ENCODE measurements around the gene STXBP4.

Gene STXBP4

DNA sequence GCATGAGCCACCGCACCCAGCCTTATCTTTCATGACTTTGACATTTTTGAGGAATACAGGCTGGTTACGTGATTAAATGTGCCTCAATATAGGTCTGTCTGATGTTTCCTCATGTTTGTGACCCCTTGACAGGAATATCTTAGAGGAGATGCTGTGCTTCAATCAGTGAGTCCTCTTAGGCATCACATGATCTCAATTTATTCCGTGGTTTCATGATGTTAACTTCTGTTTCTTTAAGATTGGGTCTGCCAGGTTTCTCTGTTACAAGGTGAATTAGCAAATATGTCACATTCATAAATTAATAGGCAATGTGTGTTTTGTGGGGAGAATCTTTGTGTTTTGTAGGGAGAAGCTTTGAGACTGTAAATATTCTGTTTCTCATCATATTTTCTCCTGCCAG, 3.3 kb downstream of the STXBP4 start:
- DNase-seq: no peak

GRCh38 chr17:54972406-54973138, 4.0 kb downstream of the STXBP4 start:
- no peak for DNase-seq

DNA sequence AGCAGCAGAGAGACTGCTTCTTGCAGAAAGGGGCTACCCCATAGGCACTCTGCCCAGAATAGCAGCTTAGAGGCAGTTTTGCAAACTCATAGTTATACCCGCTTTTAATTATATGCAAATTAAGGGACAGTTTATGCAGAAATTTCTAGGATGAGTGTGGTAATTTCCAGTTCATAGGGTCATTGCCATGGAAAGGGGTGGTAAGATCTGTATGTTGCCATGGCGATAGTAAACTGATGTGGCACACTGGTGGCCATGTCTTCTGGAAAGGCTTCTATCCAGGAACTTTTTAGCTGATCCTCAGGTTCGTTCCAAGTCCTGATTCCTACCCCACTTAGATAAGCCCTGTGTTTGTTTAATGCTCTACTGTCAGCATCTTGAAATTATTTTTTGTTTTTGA, 6.2 kb downstream of the STXBP4 start:
- no peak for DNase-seq

DNA sequence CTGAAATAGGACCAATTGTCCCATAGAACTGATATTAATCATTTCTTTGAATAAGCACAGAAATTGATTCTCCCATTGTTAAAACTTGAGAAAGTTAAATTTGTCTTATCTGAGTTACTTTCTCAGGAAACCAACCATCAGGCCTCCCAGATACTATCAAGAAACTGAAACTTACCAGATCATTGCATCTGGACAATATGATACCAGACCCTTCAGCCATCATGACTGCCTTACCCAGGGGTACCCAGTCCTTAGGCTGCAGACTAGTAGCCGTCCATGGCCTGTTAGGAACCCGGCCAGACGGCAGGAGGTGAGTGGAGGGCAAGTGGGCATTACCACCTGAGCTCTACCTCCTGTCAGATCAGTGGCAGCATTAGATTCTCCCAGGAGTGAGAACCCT, 7.8 kb downstream of the STXBP4 start:
- DNase-seq: no peak

DNA sequence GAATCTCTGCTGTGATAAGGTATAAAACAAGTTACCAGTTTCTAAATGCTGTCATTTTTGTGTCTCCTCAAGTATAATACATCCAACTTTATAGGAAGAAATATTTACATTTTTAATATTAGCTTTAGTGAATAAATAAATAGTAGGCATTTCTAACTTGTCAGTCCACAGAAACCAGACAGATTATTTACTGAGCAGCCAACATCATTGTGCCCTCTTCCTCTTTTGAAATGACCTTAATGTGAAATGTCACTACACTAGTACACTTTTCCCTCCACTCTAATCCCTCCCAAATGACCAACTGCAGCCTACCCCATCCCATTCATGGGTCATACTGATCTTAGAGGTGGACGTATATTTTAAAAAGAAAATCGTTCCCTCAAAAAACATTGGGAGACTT, 9.2 kb downstream of the STXBP4 start:
- no peak for DNase-seq

DNA sequence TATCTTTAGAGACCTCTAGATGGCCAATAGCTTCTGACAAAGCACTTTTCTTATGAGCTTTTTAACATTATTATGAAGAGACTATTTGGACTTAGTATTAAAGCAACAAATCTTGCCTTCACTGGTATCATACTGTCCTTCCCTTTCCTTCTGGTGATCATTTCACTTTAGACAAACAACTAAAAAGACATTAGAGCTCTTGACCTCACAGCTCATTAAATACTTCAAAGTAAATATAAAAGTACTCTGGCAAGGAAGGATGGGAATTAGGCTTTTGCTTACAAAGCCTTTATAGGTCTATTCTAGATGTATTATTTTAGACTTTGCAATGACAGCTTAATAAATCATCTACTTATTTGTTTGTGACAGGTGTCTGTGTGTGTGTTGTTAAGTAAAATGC, 11.1 kb downstream of the STXBP4 start:
- DNase-seq: no peak

- DNase-seq: no peak
These were observed 11.8 kb downstream of the STXBP4 start for GRCh38 chr17:54980375-54980774.

- DNase-seq: no peak
These were observed 13.8 kb downstream of the STXBP4 start for GRCh38 chr17:54982399-54982798.

- no peak for DNase-seq
These were observed 14.7 kb downstream of the STXBP4 start for GRCh38 chr17:54983260-54983659.

DNA sequence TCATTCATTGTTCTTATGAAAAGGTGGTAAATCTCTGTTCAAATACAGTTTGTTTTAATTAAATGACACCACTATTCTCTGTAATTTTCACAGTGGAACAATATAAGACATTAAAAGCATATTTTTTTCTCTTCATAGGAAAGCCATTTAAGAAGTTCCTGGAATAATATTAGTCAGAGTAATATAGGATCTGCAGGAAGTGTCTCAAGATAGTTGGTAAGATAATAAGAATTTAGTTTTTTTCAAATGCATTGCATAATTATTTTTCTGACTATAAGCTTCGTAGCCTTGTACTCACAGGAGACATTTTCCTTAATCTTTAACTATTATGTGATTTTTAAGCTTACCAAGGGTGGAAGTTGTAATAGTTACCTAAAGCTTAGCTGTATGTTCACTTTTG, 16.9 kb downstream of the STXBP4 start:
- no peak for DNase-seq

DNA sequence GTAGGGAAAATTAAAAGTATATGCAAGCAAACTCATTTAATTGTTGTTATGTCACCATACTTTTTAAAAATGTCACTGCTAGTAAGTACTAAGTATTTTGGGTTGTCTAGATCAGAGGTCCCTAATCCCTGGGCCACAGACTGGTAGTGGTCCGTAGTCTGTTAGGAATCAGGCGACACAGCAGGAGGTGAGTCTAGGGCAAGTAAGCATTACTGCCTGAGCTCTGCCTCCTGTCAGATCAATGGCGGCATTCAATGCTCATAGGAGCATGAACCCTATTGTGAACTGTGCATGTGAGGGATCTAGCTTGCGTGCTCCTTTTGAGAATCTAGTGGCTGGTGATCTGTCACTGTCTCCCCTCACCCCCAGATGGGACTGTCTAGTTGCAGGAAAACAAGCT, 21.6 kb downstream of the STXBP4 start:
- DNase-seq: no peak

- no peak for DNase-seq
These were observed 23.0 kb downstream of the STXBP4 start for GRCh38 chr17:54991567-54991966.

DNA sequence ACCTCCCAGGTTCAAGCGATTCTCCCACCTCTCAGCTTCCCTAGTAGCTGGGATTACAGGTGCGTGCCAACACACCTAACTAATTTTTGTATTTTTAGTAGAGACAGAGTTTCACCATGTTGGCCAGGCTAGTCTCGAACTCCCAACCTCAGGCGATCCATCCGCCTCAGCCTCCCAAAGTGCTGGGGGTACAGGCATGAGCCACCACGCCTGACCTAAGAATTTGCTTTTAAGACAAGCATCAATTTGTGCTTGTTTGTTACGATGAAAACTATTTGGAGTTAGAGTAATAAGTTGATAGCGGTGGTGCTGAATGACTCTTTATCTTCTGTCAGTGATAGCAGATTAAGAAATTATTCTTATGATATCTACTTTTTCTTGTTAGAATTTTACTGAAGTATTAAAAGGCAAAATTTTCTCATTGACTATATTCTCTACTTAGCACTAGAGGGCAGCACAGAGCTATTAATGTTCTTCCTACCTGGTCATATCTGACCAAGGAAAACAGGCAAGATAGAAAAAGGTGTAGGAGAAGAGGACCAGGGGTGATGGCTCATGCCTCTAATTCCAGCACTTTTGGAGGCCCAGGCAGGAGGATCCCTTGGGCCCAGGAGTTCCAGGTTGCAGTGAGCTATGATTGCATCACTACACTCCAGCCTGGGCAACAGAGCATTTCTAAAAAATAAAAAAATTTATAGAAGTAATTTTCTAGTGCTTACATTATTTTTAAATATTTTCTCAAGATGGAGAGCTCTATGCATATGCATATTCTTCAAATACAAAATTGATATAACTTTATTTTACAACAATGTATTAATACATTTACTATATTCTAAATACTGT, 24.5 kb downstream of the STXBP4 start:
- DNase-seq: no peak

DNA sequence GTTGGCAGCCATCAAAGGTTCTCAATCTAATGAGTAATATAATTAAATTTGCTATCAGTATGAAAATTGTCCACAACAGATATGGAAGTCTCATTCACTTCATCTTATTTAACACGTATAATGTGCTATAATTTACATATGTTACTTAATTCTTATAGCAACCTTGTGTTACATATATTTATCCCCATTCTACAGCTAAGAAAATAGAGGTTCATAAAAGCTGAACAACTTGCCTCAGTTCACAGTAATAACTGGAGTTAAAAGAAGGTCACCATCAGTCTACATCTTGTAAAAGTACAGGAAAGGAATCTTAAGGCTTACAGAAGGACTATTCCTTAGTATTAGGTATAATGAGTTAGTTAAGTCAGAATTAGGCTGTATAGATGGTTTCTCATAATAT, 27.9 kb downstream of the STXBP4 start:
- DNase-seq: no peak

- DNase-seq: no peak
These were observed 33.9 kb downstream of the STXBP4 start for GRCh38 chr17:55002458-55002857.

- DNase-seq: no peak
These were observed 35.9 kb downstream of the STXBP4 start for GRCh38 chr17:55004484-55004883.

GRCh38 chr17:55005520-55005919, 37.0 kb downstream of the STXBP4 start:
- peak; percentile 11 for DNase-seq

- DNase-seq: no peak
These were observed 55.1 kb downstream of the STXBP4 start for GRCh38 chr17:55023626-55024025.

DNA sequence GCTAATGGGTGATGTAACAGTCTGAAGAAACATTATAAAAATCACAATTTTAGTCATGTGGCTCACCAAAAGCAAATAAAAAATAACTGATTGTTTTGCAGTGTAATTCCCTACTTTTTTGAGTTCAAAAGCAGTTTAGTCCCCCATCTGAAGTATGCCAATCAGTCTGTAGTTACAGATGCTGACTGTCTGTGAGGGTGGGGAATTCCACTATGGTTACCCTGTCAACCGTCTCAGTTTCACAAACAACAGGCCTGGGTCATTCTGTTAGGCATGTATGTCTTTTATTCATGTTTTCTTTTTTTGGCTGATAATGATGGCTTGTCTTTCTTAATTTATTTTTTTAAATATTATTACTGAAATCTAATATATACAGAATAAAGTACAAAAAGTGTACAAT, 69.3 kb downstream of the STXBP4 start:
- DNase-seq: peak; percentile 2

GRCh38 chr17:55038291-55038690, 69.7 kb downstream of the STXBP4 start:
- no peak for DNase-seq

DNA sequence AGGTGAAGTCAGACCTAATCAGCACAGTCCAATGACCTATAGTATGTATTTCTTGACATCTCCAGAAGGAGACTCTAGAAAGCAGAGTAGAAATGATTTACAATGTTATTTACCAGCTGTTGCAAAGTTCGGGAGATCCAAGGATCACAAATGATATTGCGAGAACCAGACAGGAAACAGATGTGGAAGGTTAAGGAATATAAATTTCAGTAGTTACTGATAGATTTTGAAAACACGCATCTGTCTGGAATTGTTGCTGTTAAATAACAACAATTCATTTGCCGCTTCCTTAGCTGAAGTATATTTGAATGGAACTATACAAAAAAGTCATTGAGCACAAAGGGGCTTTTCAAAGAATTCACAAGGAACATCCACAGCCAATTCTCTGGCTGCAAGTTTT, 72.0 kb downstream of the STXBP4 start:
- no peak for DNase-seq

- no peak for DNase-seq
These were observed 85.3 kb downstream of the STXBP4 start for GRCh38 chr17:55053855-55054254.

- no peak for DNase-seq
These were observed 85.9 kb downstream of the STXBP4 start for GRCh38 chr17:55054429-55054828.

DNA sequence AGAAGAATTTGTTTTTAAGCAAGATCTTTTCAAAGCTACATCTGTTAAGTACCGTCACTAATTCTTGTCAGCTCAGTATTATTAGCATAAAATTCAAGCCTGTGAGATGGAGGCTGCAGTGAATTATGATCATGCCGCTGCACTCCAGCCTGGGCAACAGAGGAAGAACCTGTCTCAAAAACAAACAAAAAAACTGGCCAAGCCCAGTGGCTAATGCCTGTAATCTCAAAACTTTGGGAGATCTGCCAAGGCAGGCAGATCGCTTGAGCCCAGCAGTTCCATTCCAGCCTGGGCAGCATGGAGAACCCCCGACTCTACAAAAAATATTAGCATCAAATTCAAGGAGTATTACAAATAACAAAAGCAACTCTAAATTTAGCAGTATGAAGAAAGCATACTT, 88.0 kb downstream of the STXBP4 start:
- DNase-seq: no peak

DNA sequence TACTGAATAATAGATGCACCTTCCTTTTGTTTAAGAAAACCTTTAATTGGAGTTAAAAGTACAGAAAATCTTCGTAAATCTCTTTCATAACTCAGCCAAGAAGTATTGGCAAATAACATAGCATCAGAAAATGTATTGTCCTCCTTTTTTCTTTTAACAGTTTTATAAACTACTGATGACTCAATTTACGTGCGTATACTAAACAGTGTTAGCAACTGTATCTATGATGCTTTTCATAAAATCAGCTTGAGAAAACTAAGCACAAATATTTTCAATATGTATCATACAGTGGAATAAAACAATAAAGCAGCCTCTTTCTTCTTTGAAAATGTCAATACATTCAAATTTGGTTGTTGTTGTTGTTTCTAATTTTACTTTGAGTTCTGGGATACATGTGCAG, 88.6 kb downstream of the STXBP4 start:
- no peak for DNase-seq

All from activated CD4-positive, alpha-beta T cell treated with anti-CD3 and anti-CD28 coated beads for 48 hours (primary cell).